ENCODE results near the gene A2M.

A2M gene

GRCh38 chr12:9120487-9121184 lies 4.9 kb upstream of the A2M start:
- DNase-seq, result no peak

GRCh38 chr12:9118158-9118557 lies 2.4 kb upstream of the A2M start:
- DNase-seq, result no peak

GRCh38 chr12:9114946-9115345 lies 773 bp downstream of the A2M start:
- no peak for DNase-seq

- no peak for DNase-seq
Observed at GRCh38 chr12:9113987-9114309, 1.8 kb downstream of the A2M start.

GRCh38 chr12:9113296-9113986 lies 2.3 kb downstream of the A2M start:
- no peak for DNase-seq

- no peak for DNase-seq
Observed at GRCh38 chr12:9112076-9112853, 3.5 kb downstream of the A2M start.

GRCh38 chr12:9111525-9111924 lies 4.2 kb downstream of the A2M start:
- no peak for DNase-seq

GRCh38 chr12:9109737-9110491 lies 5.8 kb downstream of the A2M start:
- no peak for DNase-seq

GRCh38 chr12:9109213-9109522 lies 6.6 kb downstream of the A2M start:
- no peak for DNase-seq

GRCh38 chr12:9108504-9109212 lies 7.1 kb downstream of the A2M start:
- DNase-seq, result no peak

- no peak for DNase-seq
Observed at GRCh38 chr12:9107542-9107873, 8.2 kb downstream of the A2M start.

GRCh38 chr12:9106610-9107541 lies 8.8 kb downstream of the A2M start:
- no peak for DNase-seq

- DNase-seq, result no peak
Observed at GRCh38 chr12:9106067-9106466, 9.7 kb downstream of the A2M start.

GRCh38 chr12:9104767-9105423 lies 10.8 kb downstream of the A2M start:
- DNase-seq, result no peak

- DNase-seq, result no peak
Observed at GRCh38 chr12:9104087-9104486, 11.6 kb downstream of the A2M start.

- DNase-seq, result no peak
Observed at GRCh38 chr12:9103050-9103849, 12.5 kb downstream of the A2M start.

- no peak for DNase-seq
Observed at GRCh38 chr12:9101018-9101687, 14.6 kb downstream of the A2M start.

GRCh38 chr12:9099552-9100190 lies 16.0 kb downstream of the A2M start:
- no peak for DNase-seq

- no peak for DNase-seq
Observed at GRCh38 chr12:9098463-9099026, 17.2 kb downstream of the A2M start.

Data from NCI-H345 (cell line).